GM19043 (cell line): ENCODE data around the gene FLYWCH1.

Experiments
- ATAC-seq: cut with Tn5 transposase; IDR thresholded peaks from one replicate; pipeline ENCODE4 v1.9.1; 2021; ENCODE audit warnings: low read depth; ENCODE audit not compliant: unreplicated experiment

Gene FLYWCH1

DNA sequence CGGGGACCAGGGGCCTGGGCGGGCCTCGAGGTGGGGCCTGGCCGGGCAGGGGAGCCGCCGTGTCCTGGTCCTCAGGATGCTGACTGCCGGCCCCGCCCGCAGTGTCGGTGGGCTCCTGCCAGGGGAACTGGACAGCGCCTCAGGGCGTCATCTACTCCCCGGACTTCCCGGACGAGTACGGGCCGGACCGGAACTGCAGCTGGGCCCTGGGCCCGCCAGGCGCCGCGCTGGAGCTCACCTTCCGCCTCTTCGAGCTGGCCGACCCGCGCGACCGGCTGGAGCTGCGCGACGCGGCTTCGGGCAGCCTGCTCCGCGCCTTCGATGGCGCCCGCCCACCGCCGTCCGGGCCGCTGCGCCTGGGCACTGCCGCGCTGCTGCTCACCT is 55.1 kb downstream of the FLYWCH1 start:
- no peak for ATAC-seq

- ATAC-seq, result no peak
These were observed 55.5 kb downstream of the FLYWCH1 start for GRCh38 chr16:2967211-2967631.

GRCh38 chr16:2967721-2968161 is 56.0 kb downstream of the FLYWCH1 start:
- ATAC-seq, result no peak

GRCh38 chr16:2968368-2968737 is 56.6 kb downstream of the FLYWCH1 start:
- no peak for ATAC-seq

- ATAC-seq, result peak; percentile 76
These were observed 57.2 kb downstream of the FLYWCH1 start, which contains the start of gene PAQR4 for GRCh38 chr16:2968738-2969544. Gene PAQR4, plus strand, starts transcription at chr16:2969348. Its CDS starts 327 bp downstream, at chr16:2969675.

- no peak for ATAC-seq
These were observed 58.1 kb downstream of the FLYWCH1 start for GRCh38 chr16:2969545-2970521.

- no peak for ATAC-seq
These were observed 58.8 kb downstream of the FLYWCH1 start for GRCh38 chr16:2970563-2970962.

DNA sequence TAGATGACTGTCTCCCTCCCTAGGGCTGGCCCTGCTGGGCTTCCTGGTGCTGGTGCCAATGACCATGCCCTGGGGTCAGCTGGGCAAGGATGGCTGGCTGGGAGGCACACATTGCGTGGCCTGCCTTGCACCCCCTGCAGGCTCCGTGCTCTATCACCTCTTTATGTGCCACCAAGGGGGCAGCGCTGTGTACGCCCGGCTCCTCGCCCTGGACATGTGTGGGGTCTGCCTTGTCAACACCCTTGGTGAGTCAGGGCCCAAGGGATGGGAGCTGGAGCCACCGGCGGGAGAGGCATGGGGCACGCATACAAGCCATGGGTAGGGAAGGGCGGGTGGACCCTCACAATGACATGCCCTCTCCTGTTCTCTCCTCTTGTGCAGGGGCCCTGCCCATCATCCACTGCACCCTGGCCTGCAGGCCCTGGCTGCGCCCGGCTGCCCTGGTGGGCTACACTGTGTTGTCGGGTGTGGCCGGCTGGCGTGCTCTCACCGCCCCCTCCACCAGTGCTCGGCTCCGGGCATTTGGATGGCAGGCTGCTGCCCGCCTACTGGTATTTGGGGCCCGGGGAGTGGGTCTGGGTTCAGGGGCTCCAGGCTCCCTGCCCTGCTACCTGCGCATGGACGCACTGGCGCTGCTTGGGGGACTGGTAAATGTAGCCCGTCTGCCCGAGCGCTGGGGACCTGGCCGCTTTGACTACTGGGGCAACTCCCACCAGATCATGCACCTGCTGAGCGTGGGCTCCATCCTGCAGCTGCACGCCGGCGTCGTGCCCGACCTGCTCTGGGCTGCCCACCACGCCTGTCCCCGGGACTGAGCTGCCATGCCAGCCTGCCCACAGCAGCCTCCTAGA is 59.6 kb downstream of the FLYWCH1 start:
- ATAC-seq, result no peak

- no peak for ATAC-seq
These were observed 60.5 kb downstream of the FLYWCH1 start for GRCh38 chr16:2971985-2972784.

DNA sequence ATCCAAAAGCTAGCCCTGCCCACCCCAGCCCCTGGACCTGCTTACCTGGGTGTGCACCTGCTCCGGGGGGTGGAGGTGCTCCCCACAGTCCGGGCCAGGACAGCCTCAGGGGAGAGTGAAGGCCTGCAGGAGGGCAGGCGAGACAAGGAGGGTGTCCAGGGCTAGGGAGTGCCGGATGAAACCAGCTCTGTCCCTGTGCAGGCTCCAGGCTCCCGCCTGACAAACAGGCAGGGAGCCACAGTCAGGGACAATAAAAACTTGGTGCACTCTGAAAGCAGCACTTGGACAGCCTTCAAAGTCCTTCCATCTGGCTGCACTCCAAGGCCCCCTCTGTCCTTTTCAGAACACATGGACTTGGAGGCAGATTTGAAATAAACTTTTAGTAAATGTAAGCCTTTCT is 61.4 kb downstream of the FLYWCH1 start:
- no peak for ATAC-seq

GRCh38 chr16:2973605-2974318 is 62.0 kb downstream of the FLYWCH1 start:
- no peak for ATAC-seq

GRCh38 chr16:2974319-2975056 is 62.8 kb downstream of the FLYWCH1 start:
- no peak for ATAC-seq

- ATAC-seq, result no peak
These were observed 63.5 kb downstream of the FLYWCH1 start for GRCh38 chr16:2975161-2975795.

DNA sequence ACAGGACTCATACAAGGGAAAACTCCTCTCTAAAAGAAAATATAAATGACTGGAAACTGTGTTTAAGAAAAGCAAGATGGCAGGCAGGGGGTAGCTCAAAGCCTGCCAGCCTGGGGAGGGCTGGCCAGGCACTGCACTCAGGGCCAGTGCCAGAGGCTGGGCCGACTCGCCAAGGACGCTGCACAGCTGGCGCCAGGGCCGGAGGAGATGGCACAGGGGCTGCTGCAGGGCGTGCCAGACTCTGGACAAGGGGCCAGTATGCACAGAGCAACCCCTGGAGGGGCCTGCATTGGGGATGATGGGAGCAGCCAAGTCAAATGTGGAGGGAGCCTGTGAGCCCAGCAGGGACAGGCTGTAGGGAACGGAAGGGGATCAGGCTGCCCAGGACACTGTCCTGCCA is 64.5 kb downstream of the FLYWCH1 start:
- no peak for ATAC-seq

- no peak for ATAC-seq
These were observed 64.9 kb downstream of the FLYWCH1 start for GRCh38 chr16:2976673-2977072.

- ATAC-seq, result no peak
These were observed 65.7 kb downstream of the FLYWCH1 start for GRCh38 chr16:2977440-2977839.

- no peak for ATAC-seq
These were observed 68.0 kb downstream of the FLYWCH1 start for GRCh38 chr16:2979669-2980226.
